Mucosa of descending colon (tissue), 3 donors: ENCODE data around the gene CYB561D1. TPM values are rescaled to one million over a fixed set of nuclear protein-coding genes. Genes with fewer than 3 reads are reported as not detected.

Experiments used
- ATAC-seq: fragments of 200-7000 bp; cut with Tn5 transposase; one replicate; pipeline ENCODE4 v1.9.1; 2020; ENCODE audit warnings: mild to moderate bottlenecking, moderate library complexity
- DNase-seq, 3 donors: peaks; one replicate each; pipeline ENCODE4 v3.0.0-alpha.2; 2020
- H3K36me3 ChIP-seq: fragments of 200-600 bp; one replicate; pipeline ENCODE4 v1.8.0; 2021; ENCODE audit warnings: low read depth, mild to moderate bottlenecking
- H3K4me1 ChIP-seq: fragments of 200-600 bp; one replicate; pipeline ENCODE4 v1.8.0; 2021; ENCODE audit warnings: low read depth, mild to moderate bottlenecking
- H3K4me3 ChIP-seq: fragments of 200-600 bp; one replicate; pipeline ENCODE4 v1.8.0; 2021; ENCODE audit warnings: mild to moderate bottlenecking
- H3K9me3 ChIP-seq: fragments of 200-600 bp; one replicate; pipeline ENCODE4 v1.8.0; 2021; ENCODE audit warnings: mild to moderate bottlenecking
- CTCF ChIP-seq: fragments of 200-600 bp; IDR thresholded peaks from one replicate; pipeline ENCODE4 v1.8.0; 2022; ENCODE audit warnings: antibody characterized with exemption, mild to moderate bottlenecking
- intact Hi-C, 2 donors: fragments of 100-400 bp; cut with DNase I in 1 of 2; cut with micrococcal nuclease in 1 of 2; formaldehyde crosslinking; loops; one replicate each; pipeline versions ENCODE4 v1.11.0 to v1.11.1; 2022; cut with DNase I, micrococcal nuclease
- total RNA-seq, 3 donors: library from RNA; stranded (reverse); fragmentation: NEBNext Ultra II Directional in 2 of 3; extraction: Animal tissue kit (Norgen Biotek cat#: 25700) in 2 of 3; gene quantifications; one replicate each; pipeline versions ENCODE4 v1.2.1 to v1.2.4, GENCODE V29; 2021 to 2023
- donor health status: DM: no; HTN: no; CAD: no; lungs with moderate emphysema.
- donor health status: DM: no; HTN: no; CAD: no.
- donor health status: DM: no; HTN: yes; CAD: no.

Gene CYB561D1
- total RNA-seq, 3 donors from 2014 or later = 16.0 to 18.7 (median 18.1) TPM

GRCh38 chr1:109482242-109482641 lies 11.7 kb upstream of the CYB561D1 start:
- Histone ChIP-seq H3K4me3 (no peak overlapping the region), H3K36me3 (no peaks in the 10 kb centered on the region), H3K9me3 (no peaks in the 10 kb centered on the region), H3K4me1 (peaks cover 13% of the 10 kb centered on the region)
- intact Hi-C loops = no loop called here
- DNase-seq (no peak), ATAC-seq (no peak)
- TF ChIP-seq CTCF = no peak

GRCh38 chr1:109482791-109483671 lies 10.9 kb upstream of the CYB561D1 start:
- no peaks in the 10 kb centered on the region for H3K36me3 ChIP-seq
- H3K9me3 ChIP-seq = no peaks in the 10 kb centered on the region
- DNase-seq = peak; percentile 39 to 76 (median 68)
- H3K4me1 ChIP-seq = peaks cover 13% of the 10 kb centered on the region
- peak; percentile 9 for ATAC-seq
- no peak for TF ChIP-seq CTCF
- intact Hi-C loops = no loop called here
- peak overlapping the region; percentile 11 for H3K4me3 ChIP-seq

DNA sequence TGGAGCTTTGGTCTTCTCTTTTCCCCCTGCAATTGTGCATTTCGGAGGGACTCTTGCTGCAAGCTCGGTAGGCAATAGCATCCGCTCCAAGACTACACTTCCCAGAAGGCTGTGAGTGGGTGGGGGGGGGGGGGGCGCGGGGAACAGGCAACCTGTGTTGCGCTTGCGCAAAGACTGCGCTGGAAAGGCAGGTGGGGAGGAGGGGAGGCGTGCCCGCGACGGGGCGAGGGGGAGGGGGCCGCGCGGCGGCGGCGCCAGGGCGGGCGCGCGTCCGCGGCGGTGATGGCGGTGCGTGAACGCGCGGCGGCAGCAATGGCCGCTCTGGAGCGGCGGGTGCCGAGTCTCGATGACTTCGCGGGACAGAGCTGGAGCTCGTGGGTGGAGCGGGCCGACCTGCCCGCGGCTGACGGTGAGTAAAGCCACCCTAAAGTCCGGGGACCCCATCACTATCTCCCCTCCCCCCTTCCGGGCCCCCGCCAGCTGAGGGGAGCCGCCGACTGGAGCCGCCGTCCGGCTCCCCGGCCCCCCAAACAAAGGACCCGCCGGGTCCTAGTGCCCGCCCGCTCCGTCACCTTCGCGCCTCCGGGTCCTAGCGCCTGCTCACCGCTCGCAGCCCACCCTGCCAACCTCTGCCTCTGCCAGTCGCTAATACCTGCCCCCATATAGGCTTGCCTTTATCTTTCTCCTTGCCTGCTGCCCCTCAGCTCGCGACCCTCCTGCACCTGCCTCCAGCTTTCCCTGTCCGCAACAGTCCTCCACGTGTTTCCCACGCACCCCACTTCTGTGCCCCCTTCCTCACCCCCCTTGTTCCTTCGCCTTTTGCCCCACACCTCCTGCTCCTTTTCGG lies 10.0 kb upstream of the CYB561D1 start, which contains the start of gene ATXN7L2:
ATXN7L2 (plus strand) TSS at position 234 of the 847 bp plus-strand sequence; CDS start at position 283, 49 bp downstream.
- Histone ChIP-seq H3K4me1 (peaks cover 13% of the 10 kb centered on the region), H3K4me3 (peak within 1 kb of the TSS; percentile 38), H3K9me3 (no peaks in the 10 kb centered on the region), H3K36me3 (no peaks in the 10 kb centered on the region)
- TF ChIP-seq CTCF = no peak
- intact Hi-C loops = no loop called here
- ATAC-seq (peak; percentile 97), DNase-seq (peak; percentile 91 to 95 (median 95))

GRCh38 chr1:109484519-109484975 lies 9.3 kb upstream of the CYB561D1 start:
- Histone ChIP-seq H3K36me3 (no peaks in the 10 kb centered on the region), H3K4me1 (peaks cover 13% of the 10 kb centered on the region), H3K4me3 (peak overlapping the region; percentile 38), H3K9me3 (no peaks in the 10 kb centered on the region)
- intact Hi-C loops = no loop called here
- no peak for TF ChIP-seq CTCF
- no peak for ATAC-seq
- DNase-seq = no peak

- no peak for TF ChIP-seq CTCF
- no peaks in the 10 kb centered on the region for H3K36me3 ChIP-seq
- no peak for DNase-seq
- H3K4me3 ChIP-seq = no peak overlapping the region
- no peak for ATAC-seq
- peaks cover 13% of the 10 kb centered on the region for H3K4me1 ChIP-seq
- H3K9me3 ChIP-seq = no peaks in the 10 kb centered on the region
- intact Hi-C loops = no loop called here
These were observed 8.9 kb upstream of the CYB561D1 start for GRCh38 chr1:109485001-109485400.
